Keratinocyte (primary cell): ENCODE data around the gene DUSP2. TPM values are rescaled to one million over a fixed set of nuclear protein-coding genes. Genes with fewer than 3 reads are reported as not detected.
A peak's percentile ranks its signal among the peaks of the same experiment; 100 is the strongest.

ENCODE experiments used
- DNase-seq: peaks from one replicate; pipeline ENCODE4 v3.0.0-alpha.2; 2011; ENCODE audit warnings: low read depth, missing footprints, low spot score
- FAIRE-seq: peaks from 2 replicates; lab custom pipeline; 2011; peaks lifted over from hg19 to GRCh38; lab: Jason Lieb, UNC
- H2AFZ ChIP-seq: 2 replicates; pipeline ENCODE4 v1.6.0; 2012; ENCODE audit warnings: low read length, control low read depth, inconsistent platforms; ENCODE audit not compliant: control insufficient read depth
- H3K27ac ChIP-seq: 2 replicates; pipeline ENCODE4 v1.5.1; 2011; ENCODE audit warnings: low read length; ENCODE audit not compliant: control insufficient read depth, insufficient read depth
- H3K27me3 ChIP-seq: 3 replicates; pipeline ENCODE4 v1.6.0; 2011; ENCODE audit warnings: low read length; ENCODE audit not compliant: control insufficient read depth, insufficient read depth; ENCODE audit errors: extremely low read depth
- H3K36me3 ChIP-seq, 2 experiments: 2 replicates in 1 of 2; 3 replicates in 1 of 2; pipeline ENCODE4 v1.5.1; 2011; ENCODE audit warnings: low read length in 2 of 2, mild to moderate bottlenecking in 1 of 2; ENCODE audit not compliant: control insufficient read depth in 2 of 2, insufficient read depth in 2 of 2; ENCODE audit errors: extremely low read depth in 1 of 2
- H3K4me1 ChIP-seq: 3 replicates; pipeline ENCODE4 v1.5.1; 2011; ENCODE audit warnings: low read length; ENCODE audit not compliant: control insufficient read depth, insufficient read depth; ENCODE audit errors: extremely low read depth
- H3K4me2 ChIP-seq: 3 replicates; pipeline ENCODE4 v1.6.0; 2011; ENCODE audit warnings: low read depth, low read length; ENCODE audit not compliant: control insufficient read depth, insufficient read depth; ENCODE audit errors: extremely low read depth
- H3K4me3 ChIP-seq, 3 experiments: fragments of 200-600 bp in 1 of 3; sonication (generic) in 1 of 3; 2 replicates in 2 of 3; 3 replicates in 1 of 3; pipeline ENCODE4 v1.5.1; 2011 to 2016; ENCODE audit warnings: low read length in 3 of 3, mild to moderate bottlenecking in 3 of 3, control low read depth in 2 of 3, inconsistent platforms in 1 of 3, low read depth in 1 of 3, mixed read lengths in 1 of 3, mixed run types in 1 of 3, moderate library complexity in 1 of 3; ENCODE audit not compliant: control insufficient read depth in 2 of 3, insufficient read depth in 2 of 3; ENCODE audit errors: extremely low read depth in 1 of 3
- H3K79me2 ChIP-seq: 2 replicates; pipeline ENCODE4 v1.6.0; 2012; ENCODE audit warnings: low read length; ENCODE audit not compliant: control insufficient read depth, insufficient read depth
- H3K9ac ChIP-seq: 3 replicates; pipeline ENCODE4 v1.6.0; 2011; ENCODE audit warnings: low read length; ENCODE audit not compliant: control insufficient read depth, insufficient read depth; ENCODE audit errors: extremely low read depth
- H3K9me1 ChIP-seq: 3 replicates; pipeline ENCODE4 v1.6.0; 2011; ENCODE audit warnings: low read length; ENCODE audit not compliant: control insufficient read depth, insufficient read depth; ENCODE audit errors: extremely low read depth
- H3K9me3 ChIP-seq: 2 replicates; pipeline ENCODE4 v1.5.1; 2012; ENCODE audit warnings: low read depth, low read length; ENCODE audit not compliant: control insufficient read depth
- H4K20me1 ChIP-seq: 3 replicates; pipeline ENCODE4 v1.6.0; 2011; ENCODE audit warnings: low read length; ENCODE audit not compliant: control insufficient read depth, insufficient read depth; ENCODE audit errors: extremely low read depth
- CTCF ChIP-seq, 3 experiments: IDR thresholded peaks in 1 of 3; conservative IDR thresholded peaks in 1 of 3; optimal IDR thresholded peaks in 1 of 3; 2 replicates in 2 of 3; 3 replicates in 1 of 3; pipeline versions ENCODE3 to v1.5.1; 2011; ENCODE audit warnings: low read length in 3 of 3, mild to moderate bottlenecking in 3 of 3, moderate library complexity in 2 of 3, control low read depth in 1 of 3, inconsistent platforms in 1 of 3; ENCODE audit not compliant: insufficient read depth in 2 of 3; ENCODE audit errors: extremely low read depth in 1 of 3
- EZH2 ChIP-seq: IDR thresholded peaks from one replicate; pipeline ENCODE4 v1.6.1; 2012; ENCODE audit warnings: inconsistent platforms, mild to moderate bottlenecking, low read length, moderate library complexity
- dilution Hi-C: fragments of 300-500 bp; cut with MboI; formaldehyde crosslinking; loops from one replicate; pipeline ENCODE4 v1.7.0; 2020; ENCODE audit warnings: low sequenced_read_pairs; ENCODE audit not compliant: extremely low pct_ligation_motif_present
- polyA plus RNA-seq, 5 experiments: library from polyadenylated mRNA; depleted of rRNA in 3 of 5; stranded (reverse) in 3 of 5; stranded (forward) in 1 of 5; unstranded in 1 of 5; fragments of >200 nt; gene quantifications; 1 replicate in 1 of 5; 2 replicates in 3 of 5; 3 replicates in 1 of 5; pipeline versions ENCODE4 v1.2.1 to v1.2.3, GENCODE V29; 2011 to 2012; ENCODE audit warnings: missing spikeins in 2 of 5, low read depth in 1 of 5, low replicate concordance in 1 of 5

DUSP2 gene
- polyA plus RNA-seq, 1 donor (not counting 4 experiments of a cell fraction or from before 2014, with no cell fraction given) = 1.2 TPM

GRCh38 chr2:96100893-96101304 is 44.3 kb downstream of the DUSP2 start:
- FAIRE-seq (no peak), DNase-seq (no peak)
- Histone ChIP-seq H3K9me1 (no peaks in the 10 kb centered on the region), H3K27ac (no peak overlapping the region), H3K9me3 (peaks cover 3% of the 10 kb centered on the region), H3K27me3 (peaks cover 3% of the 10 kb centered on the region), H2AFZ (no peak overlapping the region), H3K4me2 (no peak overlapping the region), H3K4me1 (no peaks in the 10 kb centered on the region), H3K36me3 (no peaks in the 10 kb centered on the region), H3K9ac (no peak overlapping the region), H3K79me2 (no peaks in the 10 kb centered on the region), H3K4me3 (no peak overlapping the region), H4K20me1 (no peaks in the 10 kb centered on the region)
- dilution Hi-C loops = no loop called here
- TF ChIP-seq EZH2 = no peak
- TF ChIP-seq CTCF (optimal IDR thresholded peaks at IDR 0.05 in 1 of 3, IDR thresholded peaks at IDR 0.05 in 1 of 3, conservative IDR thresholded peaks at IDR 0.05 in 1 of 3; ENCODE audit: extremely low read depth in 1 of 3, insufficient read depth in 2 of 3, low read length in 3 of 3) = no peak

- Histone ChIP-seq H3K9me3 (peaks cover under 1% of the 10 kb centered on the region), H2AFZ (no peak overlapping the region), H3K36me3 (no peaks in the 10 kb centered on the region), H3K27ac (no peak overlapping the region), H3K9me1 (no peaks in the 10 kb centered on the region), H4K20me1 (no peaks in the 10 kb centered on the region), H3K4me2 (no peak overlapping the region), H3K27me3 (peaks cover 3% of the 10 kb centered on the region), H3K4me1 (no peaks in the 10 kb centered on the region), H3K79me2 (no peaks in the 10 kb centered on the region), H3K9ac (no peak overlapping the region), H3K4me3 (no peak overlapping the region)
- dilution Hi-C loops = no loop called here
- DNase-seq = peak; percentile 32
- TF ChIP-seq CTCF (optimal IDR thresholded peaks at IDR 0.05 in 1 of 3, IDR thresholded peaks at IDR 0.05 in 1 of 3, conservative IDR thresholded peaks at IDR 0.05 in 1 of 3; ENCODE audit: extremely low read depth in 1 of 3, insufficient read depth in 2 of 3, low read length in 3 of 3) (no peak), EZH2 (no peak)
- FAIRE-seq = no peak
Observed at GRCh38 chr2:96099861-96100798, 45.1 kb downstream of the DUSP2 start.
